IMR-90 (cell line): ENCODE results near the gene CFAP92. TPM values are rescaled to one million over a fixed set of nuclear protein-coding genes. Genes with fewer than 3 reads are reported as not detected.
"Not testable (repeated sequence)": the region's sequence is repeated elsewhere in the genome, so short reads cannot be mapped to it uniquely, and the experiment has no call there.

Experiments
- ATAC-seq: fragments of 200-7000 bp; cut with Tn5 transposase; 2 replicates; pipeline ENCODE4 v1.9.1; 2020; ENCODE audit warnings: low read depth, mild to moderate bottlenecking, moderate library complexity
- BruUV-seq: library from RNA; stranded (reverse); fragments of 400-500 nt; replicated peaks from 2 replicates; lab custom pipeline; 2021; lab: Mats Ljungman, UMichigan
- CTCF ChIA-PET: fragments of 300-600 bp; formaldehyde crosslinking; extraction: SDS; loops from one replicate; lab custom pipeline; 2021; ENCODE audit warnings: antibody characterized with exemption; lab: Yijun Ruan, JAX
- POLR2A ChIA-PET: fragments of 300-600 bp; sonication (Branson Sonifier 250); formaldehyde crosslinking; loops from one replicate; lab custom pipeline; 2022; ENCODE audit warnings: antibody characterized with exemption; ENCODE audit not compliant: unreplicated experiment; lab: Charles Lee
- DNase-seq: peaks from one replicate; pipeline ENCODE4 v3.0.0; 2013
- H2AFZ ChIP-seq: replicated peaks from 2 replicates; pipeline ENCODE3; 2013; ENCODE audit warnings: low read length, mild to moderate bottlenecking; ENCODE audit not compliant: poor library complexity
- H2AK5ac ChIP-seq: 2 replicates; pipeline ENCODE4 v1.6.1; 2013; ENCODE audit warnings: low read depth, low read length, inconsistent platforms
- H2AK9ac ChIP-seq: replicated peaks from 2 replicates; pipeline ENCODE3; 2013; ENCODE audit warnings: mild to moderate bottlenecking, low read depth, low read length, moderate library complexity; ENCODE audit not compliant: poor library complexity
- H2BK120ac ChIP-seq: 2 replicates; pipeline ENCODE4 v1.6.1; 2013; ENCODE audit warnings: low read depth, low read length, inconsistent platforms
- H2BK15ac ChIP-seq: 3 replicates; pipeline ENCODE4 v1.6.1; 2013; ENCODE audit warnings: low read depth, low read length, inconsistent platforms
- H2BK20ac ChIP-seq: 2 replicates; pipeline ENCODE4 v1.6.1; 2013; ENCODE audit warnings: low read depth, mild to moderate bottlenecking, inconsistent platforms, low read length, moderate library complexity
- H2BK5ac ChIP-seq: 2 replicates; pipeline ENCODE4 v1.6.1; 2013; ENCODE audit warnings: mild to moderate bottlenecking, low read depth, low read length, inconsistent platforms; ENCODE audit not compliant: poor library complexity, severe bottlenecking
- H3K14ac ChIP-seq: replicated peaks from 2 replicates; pipeline ENCODE4 v1.6.1; 2013; ENCODE audit warnings: low read depth, low read length, inconsistent platforms
- H3K18ac ChIP-seq: 2 replicates; pipeline ENCODE4 v1.6.1; 2013; ENCODE audit warnings: low read depth, low read length, control low read depth
- H3K23ac ChIP-seq: 2 replicates; pipeline ENCODE4 v1.6.1; 2013; ENCODE audit warnings: low read depth, low read length, inconsistent platforms
- H3K27ac ChIP-seq: 2 replicates; pipeline ENCODE4 v1.5.1; 2013; ENCODE audit warnings: mild to moderate bottlenecking, control low read depth, low read length; ENCODE audit not compliant: insufficient read depth
- H3K27me3 ChIP-seq: 2 replicates; pipeline ENCODE4 v1.6.1; 2013; ENCODE audit warnings: low read length; ENCODE audit not compliant: control insufficient read depth, insufficient read depth
- H3K36me3 ChIP-seq: 2 replicates; pipeline ENCODE4 v1.6.1; 2013; ENCODE audit warnings: low read length, mixed read lengths; ENCODE audit not compliant: control insufficient read depth, insufficient read depth
- H3K4ac ChIP-seq: 2 replicates; pipeline ENCODE4 v1.6.1; 2013; ENCODE audit warnings: low read depth, low read length, inconsistent platforms
- H3K4me1 ChIP-seq: 2 replicates; pipeline ENCODE4 v1.6.1; 2013; ENCODE audit warnings: low read length, mixed read lengths; ENCODE audit not compliant: control insufficient read depth, insufficient read depth
- H3K4me2 ChIP-seq: 2 replicates; pipeline ENCODE4 v1.6.1; 2013; ENCODE audit warnings: low read depth, mild to moderate bottlenecking, control low read depth, low read length, moderate library complexity
- H3K4me3 ChIP-seq: 2 replicates; pipeline ENCODE4 v1.5.1; 2013; ENCODE audit warnings: low read depth, mild to moderate bottlenecking, control low read depth, low read length, moderate library complexity; ENCODE audit not compliant: insufficient read depth
- H3K56ac ChIP-seq: 2 replicates; pipeline ENCODE4 v1.6.1; 2013; ENCODE audit warnings: low read length, inconsistent platforms; ENCODE audit not compliant: insufficient read depth; ENCODE audit errors: extremely low read depth
- H3K79me1 ChIP-seq, 2 experiments: 2 replicates each; pipeline ENCODE4 v1.6.1; 2013; ENCODE audit warnings: low read length in 2 of 2, inconsistent platforms in 1 of 2, low read depth in 1 of 2
- H3K9ac ChIP-seq: 2 replicates; pipeline ENCODE4 v1.6.1; 2013; ENCODE audit warnings: low read depth, low read length, control low read depth
- H3K9me1 ChIP-seq: 2 replicates; pipeline ENCODE4 v1.6.1; 2013; ENCODE audit warnings: low read length, inconsistent platforms; ENCODE audit not compliant: insufficient read depth
- H3K9me3 ChIP-seq: 2 replicates; pipeline ENCODE4 v1.6.1; 2013; ENCODE audit warnings: low read length; ENCODE audit not compliant: control insufficient read depth, insufficient read depth
- H4K20me1 ChIP-seq: 2 replicates; pipeline ENCODE4 v1.6.1; 2013; ENCODE audit warnings: low read length, inconsistent platforms; ENCODE audit not compliant: insufficient read depth
- H4K5ac ChIP-seq: 2 replicates; pipeline ENCODE4 v1.6.1; 2013; ENCODE audit warnings: mild to moderate bottlenecking, low read depth, low read length, control low read depth
- H4K8ac ChIP-seq, 2 experiments: 2 replicates each; pipeline ENCODE4 v1.6.1; 2013; ENCODE audit warnings: low read depth in 2 of 2, low read length in 2 of 2, control low read depth in 1 of 2, inconsistent platforms in 1 of 2
- H4K91ac ChIP-seq: 2 replicates; pipeline ENCODE4 v1.6.1; 2013; ENCODE audit warnings: low read depth, low read length, inconsistent platforms; ENCODE audit not compliant: insufficient read depth
- SMC3 ChIP-seq: fragments of 150-350 bp; IDR thresholded peaks from 2 replicates; pipeline ENCODE4 v1.6.1; 2016; ENCODE audit warnings: low read depth, mild to moderate bottlenecking, antibody characterized with exemption, low read length, moderate library complexity
- WGBS, 2 experiments: methylation state at CpG; one replicate each; pipeline versions ENCODE4 v1.1.5 to v1.1.7; 2013; ENCODE audit warnings: missing lambda C conversion rate in 2 of 2; ENCODE audit not compliant: insufficient read length in 1 of 2; ENCODE audit errors: extremely low coverage in 2 of 2; 5-methylcytosine and 5-hydroxymethylcytosine counted together
- dilution Hi-C: fragments of 300-500 bp; cut with HindIII; formaldehyde crosslinking; loops from one replicate; pipeline ENCODE4 v1.14.3; 2018; ENCODE audit warnings: low sequenced_read_pairs; ENCODE audit not compliant: unreplicated experiment
- in situ Hi-C: fragments of 300-500 bp; cut with MboI; formaldehyde crosslinking; loops from 3 replicates; pipeline ENCODE4 v1.14.3; 2019; ENCODE audit warnings: low sequenced_read_pairs, inconsistent platforms, mixed read lengths
- intact Hi-C: fragments of 100-400 bp; cut with micrococcal nuclease; formaldehyde crosslinking; loops from 2 replicates; pipeline ENCODE4 v1.10.0; 2022
- polyA plus RNA-seq, 3 experiments: library from polyadenylated mRNA; depleted of rRNA; stranded (reverse); fragments of >200 nt; gene quantifications; 2 replicates each; pipeline ENCODE4 v1.2.3, GENCODE V29; 2012; ENCODE audit warnings: low replicate concordance in 1 of 3
- total RNA-seq: library from RNA; depleted of rRNA; stranded (reverse); fragments of >200 nt; gene quantifications from 2 replicates; pipeline ENCODE4 v1.2.3, GENCODE V29; 2012

Gene CFAP92
- total and polyA plus RNA-seq, 2 of the 4 experiments (the other 2 are of a cell fraction): not detected

DNA sequence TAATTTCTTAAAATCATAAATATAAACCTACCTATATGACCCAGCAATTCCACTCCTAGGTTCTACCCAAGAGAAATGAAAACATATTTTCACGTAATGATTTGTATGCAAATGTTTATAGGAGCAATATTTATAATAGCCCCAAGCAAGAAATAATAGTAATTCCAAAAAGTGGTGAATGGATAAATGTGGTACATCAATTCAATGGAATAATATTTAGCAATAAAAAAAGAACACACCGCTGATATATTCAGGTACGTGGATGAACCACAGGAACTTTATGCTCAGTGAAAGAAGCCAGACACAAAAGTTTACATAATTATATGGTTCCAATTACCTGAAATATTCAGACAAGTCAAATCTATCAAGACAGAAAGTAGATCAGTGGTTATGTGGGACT is 64.5 kb downstream of the CFAP92 start:
- H2BK20ac ChIP-seq: no peak overlapping the region
- no peak overlapping the region for H2AK5ac ChIP-seq
- H3K36me3 ChIP-seq: no peaks in the 10 kb centered on the region
- H3K56ac ChIP-seq: no peak overlapping the region
- H3K23ac ChIP-seq: no peak overlapping the region
- H2BK15ac ChIP-seq: no peak overlapping the region
- no peak overlapping the region for H3K27ac ChIP-seq
- H2BK120ac ChIP-seq: no peak overlapping the region
- no peak overlapping the region for H4K5ac ChIP-seq
- no TSS peak for BruUV-seq
- ChIA-PET POLR2A (no interaction called here), CTCF (no interaction called here)
- peaks cover 17% of the 10 kb centered on the region for H3K9me3 ChIP-seq
- DNase-seq (no peak), ATAC-seq (no peak)
- in situ Hi-C loops: no loop called here
- no peak overlapping the region for H2BK5ac ChIP-seq
- no peak overlapping the region for H2AK9ac ChIP-seq
- no peak overlapping the region for H4K8ac ChIP-seq
- H3K4me3 ChIP-seq: no peak overlapping the region
- no peak overlapping the region for H3K18ac ChIP-seq
- intact Hi-C loops: no loop called here
- no peak overlapping the region for H3K14ac ChIP-seq
- H3K4ac ChIP-seq: no peak overlapping the region
- dilution Hi-C loops: no loop called here
- no peak overlapping the region for H2AFZ ChIP-seq
- no peaks in the 10 kb centered on the region for H4K20me1 ChIP-seq
- H3K4me1 ChIP-seq: no peaks in the 10 kb centered on the region
- no CpG with 5 or more reads among the region's 3 CpGs for WGBS, 2 experiments
- H3K27me3 ChIP-seq: peaks cover 15% of the 10 kb centered on the region
- no peak for TF ChIP-seq SMC3
- H3K79me1 ChIP-seq: no peaks in the 10 kb centered on the region
- no peak overlapping the region for H3K9ac ChIP-seq
- no peak overlapping the region for H4K91ac ChIP-seq
- no peaks in the 10 kb centered on the region for H3K9me1 ChIP-seq
- H3K4me2 ChIP-seq: no peak overlapping the region

DNA sequence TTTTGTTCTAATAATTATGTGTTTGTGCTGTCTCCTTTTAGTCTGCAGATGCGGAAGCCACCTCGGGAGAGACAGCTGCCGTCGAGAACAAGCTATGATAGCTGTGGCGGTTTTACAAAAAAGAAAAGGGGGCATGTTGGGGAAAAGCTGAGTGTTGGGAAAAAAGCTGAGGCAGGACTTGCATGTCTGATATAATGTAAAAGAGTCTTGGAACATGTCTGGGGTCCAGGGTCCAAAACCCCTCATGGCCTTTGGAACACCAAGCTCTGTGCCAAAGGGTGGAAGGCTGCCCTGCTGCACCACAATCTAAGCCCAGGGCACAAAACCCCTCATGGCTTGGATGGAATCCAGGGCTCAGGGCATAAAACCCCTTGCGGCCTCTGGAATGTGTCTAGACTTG is 69.9 kb downstream of the CFAP92 start:
- H3K4me3 ChIP-seq, H3K9ac ChIP-seq, in situ Hi-C loops, H2BK15ac ChIP-seq, DNase-seq, intact Hi-C loops, H4K20me1 ChIP-seq, H3K14ac ChIP-seq, H4K5ac ChIP-seq, H3K27me3 ChIP-seq, H3K4me1 ChIP-seq, H3K18ac ChIP-seq, POLR2A ChIA-PET, H2AK9ac ChIP-seq, H3K23ac ChIP-seq, H3K36me3 ChIP-seq, H4K91ac ChIP-seq, H4K8ac ChIP-seq, ATAC-seq, H3K9me1 ChIP-seq, H3K4me2 ChIP-seq, H2AK5ac ChIP-seq, H2BK5ac ChIP-seq, H3K56ac ChIP-seq, H2BK120ac ChIP-seq, H2AFZ ChIP-seq, BruUV-seq, dilution Hi-C loops, H3K79me1 ChIP-seq, H3K27ac ChIP-seq, H2BK20ac ChIP-seq, H3K4ac ChIP-seq: not testable (repeated sequence)
- H3K9me3 ChIP-seq: peaks cover 36% of the 10 kb centered on the region
- WGBS, 2 experiments: 100% methylated on average over 1 of the region's 6 CpGs; no CpG with 5 or more reads in 1 of the 2 experiments
- CTCF ChIA-PET: interaction anchor here (0.6 to 0.7 kb wide), 2 partner anchors 17 to 23 kb away, joined by 3 to 5 read pairs; no protein-coding TSS in a partner anchor
